Panc1 (cell line): ENCODE measurements around the gene CFAP97. TPM values are rescaled to one million over a fixed set of nuclear protein-coding genes. Genes with fewer than 3 reads are reported as not detected.

Experiments
- ATAC-seq: fragments of 200-7000 bp; cut with Tn5 transposase; 2 replicates; pipeline ENCODE4 v1.9.1; 2020; ENCODE audit warnings: mild to moderate bottlenecking, moderate library complexity
- BruUV-seq: library from RNA; stranded (reverse); fragments of 400-500 nt; replicated peaks from 2 replicates; lab custom pipeline; 2021; lab: Mats Ljungman, UMichigan
- CTCF ChIA-PET: fragments of 300-600 bp; sonication (Branson Sonifier 250); formaldehyde crosslinking; loops from one replicate; lab custom pipeline; 2022; ENCODE audit warnings: antibody characterized with exemption; lab: Charles Lee
- POLR2A ChIA-PET: fragments of 300-600 bp; sonication (Branson Sonifier 250); formaldehyde crosslinking; loops from one replicate; lab custom pipeline; 2022; ENCODE audit warnings: antibody characterized with exemption; lab: Charles Lee
- DNase-seq: peaks from one replicate; pipeline ENCODE4 v3.0.0-alpha.2; 2010; ENCODE audit warnings: low read depth, low spot score
- H3K27ac ChIP-seq: 2 replicates; pipeline ENCODE4 v1.5.1; 2011; ENCODE audit warnings: mild to moderate bottlenecking, low read length, inconsistent platforms
- H3K27me3 ChIP-seq: fragments of 200-500 bp; sonication (Bioruptor generic); 2 replicates; pipeline ENCODE4 v1.6.0; 2014; ENCODE audit warnings: low read length, inconsistent platforms; ENCODE audit not compliant: control insufficient read depth, insufficient read depth
- H3K36me3 ChIP-seq: fragments of 200-500 bp; sonication (Bioruptor generic); 2 replicates; pipeline ENCODE4 v1.5.1; 2014; ENCODE audit warnings: inconsistent platforms, mild to moderate bottlenecking, low read length, moderate library complexity; ENCODE audit not compliant: control insufficient read depth, insufficient read depth
- H3K4me1 ChIP-seq: 2 replicates; pipeline ENCODE4 v1.5.1; 2011; ENCODE audit warnings: inconsistent platforms, mild to moderate bottlenecking, low read length, moderate library complexity; ENCODE audit not compliant: control insufficient read depth, insufficient read depth
- H3K4me3 ChIP-seq, 2 experiments: 2 replicates each; pipeline ENCODE4 v1.5.1; 2011 to 2012; ENCODE audit warnings: low read depth in 2 of 2, low read length in 2 of 2, mild to moderate bottlenecking in 2 of 2, inconsistent platforms in 1 of 2, moderate library complexity in 1 of 2
- H3K9me3 ChIP-seq: fragments of 200-500 bp; sonication (Bioruptor generic); 2 replicates; pipeline ENCODE4 v1.5.1; 2014; ENCODE audit warnings: low read depth, mild to moderate bottlenecking, inconsistent platforms, low read length, moderate library complexity; ENCODE audit not compliant: control insufficient read depth, insufficient read depth
- POLR2AphosphoS5 ChIP-seq: IDR thresholded peaks from 2 replicates; pipeline ENCODE4 v1.6.1; 2012; ENCODE audit warnings: mild to moderate bottlenecking, low read depth, low read length, moderate library complexity
- SIN3A ChIP-seq: IDR thresholded peaks from 2 replicates; pipeline ENCODE4 v1.6.1; 2012; ENCODE audit warnings: low read depth, mild to moderate bottlenecking, low read length, moderate library complexity, borderline replicate concordance; ENCODE audit not compliant: insufficient read depth
- TCF7L2 ChIP-seq: IDR thresholded peaks from 2 replicates; pipeline ENCODE4 v1.6.1; 2011; ENCODE audit warnings: mild to moderate bottlenecking, low read depth, low read length, inconsistent platforms
- in situ Hi-C: cut with HindIII; loops from 2 replicates; pipeline ENCODE4 v1.10.0; 2016; ENCODE audit warnings: low sequenced_read_pairs, low pct_unique_long_range_greater_than_20kb
- intact Hi-C: fragments of 100-400 bp; cut with micrococcal nuclease; formaldehyde crosslinking; loops from one replicate; pipeline ENCODE4 v1.10.0; 2022; ENCODE audit not compliant: unreplicated experiment
- total RNA-seq: library from RNA; stranded (reverse); gene quantifications from one replicate; pipeline ENCODE4 v1.2.1, GENCODE V29; 2021; ENCODE audit not compliant: unreplicated experiment
- TF ChIP-seq, protein P1 (sequence below): fragments of 450-650 bp; IDR thresholded peaks from 2 replicates; pipeline ENCODE4 v1.5.1; 2017; ENCODE audit warnings: mild to moderate bottlenecking
- TF ChIP-seq, protein P2 (sequence below), 2 experiments: IDR thresholded peaks; 2 replicates each; pipeline ENCODE4 v1.6.1; 2011 to 2012; ENCODE audit warnings: low read depth in 2 of 2, control low read depth in 1 of 2, low read length in 1 of 2, mild to moderate bottlenecking in 1 of 2, moderate library complexity in 1 of 2; ENCODE audit not compliant: insufficient read depth in 1 of 2

The CFAP97 gene
- total RNA-seq, 1 experiment from 2014 or later, result 39.0 TPM

DNA sequence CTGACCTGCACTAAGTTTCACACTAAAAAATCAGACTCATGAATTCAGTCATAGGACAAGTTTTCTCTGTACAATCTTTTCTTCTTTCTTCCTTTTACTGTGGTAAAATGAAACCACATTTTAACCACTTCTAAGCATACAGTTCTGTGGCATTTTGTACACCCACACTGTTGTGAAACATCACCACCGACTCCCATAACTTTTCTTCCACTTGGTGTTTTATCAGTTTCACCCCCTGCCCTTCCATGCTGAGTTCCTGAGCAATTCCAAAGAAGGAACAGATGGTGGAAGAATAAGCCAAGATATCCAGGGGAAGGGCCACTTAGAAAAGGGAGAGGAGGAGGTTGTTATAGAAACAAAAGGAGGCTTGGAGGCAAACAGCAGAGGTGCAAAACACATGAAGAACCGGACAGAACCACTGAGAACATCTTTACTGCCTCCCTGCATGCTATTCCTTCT, 38.2 kb downstream of the CFAP97 start:
- no peak overlapping the region for H3K4me3 ChIP-seq
- no peaks in the 10 kb centered on the region for H3K27me3 ChIP-seq
- in situ Hi-C loops, result no loop called here
- H3K27ac ChIP-seq, result no peak overlapping the region
- TF ChIP-seq POLR2AphosphoS5 (no peak), SIN3A (no peak), TCF7L2 (no peak)
- TF ChIP-seq, protein P1, sequence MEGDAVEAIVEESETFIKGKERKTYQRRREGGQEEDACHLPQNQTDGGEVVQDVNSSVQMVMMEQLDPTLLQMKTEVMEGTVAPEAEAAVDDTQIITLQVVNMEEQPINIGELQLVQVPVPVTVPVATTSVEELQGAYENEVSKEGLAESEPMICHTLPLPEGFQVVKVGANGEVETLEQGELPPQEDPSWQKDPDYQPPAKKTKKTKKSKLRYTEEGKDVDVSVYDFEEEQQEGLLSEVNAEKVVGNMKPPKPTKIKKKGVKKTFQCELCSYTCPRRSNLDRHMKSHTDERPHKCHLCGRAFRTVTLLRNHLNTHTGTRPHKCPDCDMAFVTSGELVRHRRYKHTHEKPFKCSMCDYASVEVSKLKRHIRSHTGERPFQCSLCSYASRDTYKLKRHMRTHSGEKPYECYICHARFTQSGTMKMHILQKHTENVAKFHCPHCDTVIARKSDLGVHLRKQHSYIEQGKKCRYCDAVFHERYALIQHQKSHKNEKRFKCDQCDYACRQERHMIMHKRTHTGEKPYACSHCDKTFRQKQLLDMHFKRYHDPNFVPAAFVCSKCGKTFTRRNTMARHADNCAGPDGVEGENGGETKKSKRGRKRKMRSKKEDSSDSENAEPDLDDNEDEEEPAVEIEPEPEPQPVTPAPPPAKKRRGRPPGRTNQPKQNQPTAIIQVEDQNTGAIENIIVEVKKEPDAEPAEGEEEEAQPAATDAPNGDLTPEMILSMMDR, result no peak
- TF ChIP-seq, protein P2, sequence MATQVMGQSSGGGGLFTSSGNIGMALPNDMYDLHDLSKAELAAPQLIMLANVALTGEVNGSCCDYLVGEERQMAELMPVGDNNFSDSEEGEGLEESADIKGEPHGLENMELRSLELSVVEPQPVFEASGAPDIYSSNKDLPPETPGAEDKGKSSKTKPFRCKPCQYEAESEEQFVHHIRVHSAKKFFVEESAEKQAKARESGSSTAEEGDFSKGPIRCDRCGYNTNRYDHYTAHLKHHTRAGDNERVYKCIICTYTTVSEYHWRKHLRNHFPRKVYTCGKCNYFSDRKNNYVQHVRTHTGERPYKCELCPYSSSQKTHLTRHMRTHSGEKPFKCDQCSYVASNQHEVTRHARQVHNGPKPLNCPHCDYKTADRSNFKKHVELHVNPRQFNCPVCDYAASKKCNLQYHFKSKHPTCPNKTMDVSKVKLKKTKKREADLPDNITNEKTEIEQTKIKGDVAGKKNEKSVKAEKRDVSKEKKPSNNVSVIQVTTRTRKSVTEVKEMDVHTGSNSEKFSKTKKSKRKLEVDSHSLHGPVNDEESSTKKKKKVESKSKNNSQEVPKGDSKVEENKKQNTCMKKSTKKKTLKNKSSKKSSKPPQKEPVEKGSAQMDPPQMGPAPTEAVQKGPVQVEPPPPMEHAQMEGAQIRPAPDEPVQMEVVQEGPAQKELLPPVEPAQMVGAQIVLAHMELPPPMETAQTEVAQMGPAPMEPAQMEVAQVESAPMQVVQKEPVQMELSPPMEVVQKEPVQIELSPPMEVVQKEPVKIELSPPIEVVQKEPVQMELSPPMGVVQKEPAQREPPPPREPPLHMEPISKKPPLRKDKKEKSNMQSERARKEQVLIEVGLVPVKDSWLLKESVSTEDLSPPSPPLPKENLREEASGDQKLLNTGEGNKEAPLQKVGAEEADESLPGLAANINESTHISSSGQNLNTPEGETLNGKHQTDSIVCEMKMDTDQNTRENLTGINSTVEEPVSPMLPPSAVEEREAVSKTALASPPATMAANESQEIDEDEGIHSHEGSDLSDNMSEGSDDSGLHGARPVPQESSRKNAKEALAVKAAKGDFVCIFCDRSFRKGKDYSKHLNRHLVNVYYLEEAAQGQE (IDR thresholded peaks at IDR 0.05; ENCODE audit: insufficient read depth in 1 of 2, low read depth in 2 of 2, low read length in 1 of 2), result no peak
- ChIA-PET CTCF (no interaction called here), POLR2A (no interaction called here)
- no peak for ATAC-seq
- no peaks in the 10 kb centered on the region for H3K9me3 ChIP-seq
- H3K36me3 ChIP-seq, result peaks cover 4% of the 10 kb centered on the region
- DNase-seq, result no peak
- H3K4me1 ChIP-seq, result no peaks in the 10 kb centered on the region
- intact Hi-C loops, result no loop called here
- no TSS peak for BruUV-seq

DNA sequence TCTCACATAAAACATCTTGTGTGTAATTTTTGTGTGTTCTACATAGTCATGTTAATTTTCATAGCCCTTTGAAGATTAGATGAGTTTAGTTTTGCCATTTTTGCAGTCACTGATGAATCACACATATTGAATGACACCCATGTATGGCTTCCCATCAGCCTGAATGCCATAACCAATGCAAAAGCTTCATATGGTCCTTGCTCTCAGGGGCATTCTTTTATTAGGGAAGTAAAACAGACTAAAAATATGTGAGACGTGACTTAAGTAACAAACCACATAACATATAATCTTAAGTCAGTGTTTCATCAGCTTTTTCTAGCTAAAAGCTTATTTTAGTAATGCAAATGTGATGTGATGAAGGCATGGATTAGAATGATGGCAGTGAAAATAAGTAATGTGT, 52.5 kb downstream of the CFAP97 start:
- in situ Hi-C loops (no loop called here), intact Hi-C loops (no loop called here)
- TF ChIP-seq SIN3A (no peak), TCF7L2 (no peak), POLR2AphosphoS5 (no peak)
- TF ChIP-seq, protein P2 (IDR thresholded peaks at IDR 0.05; ENCODE audit: insufficient read depth in 1 of 2, low read depth in 2 of 2, low read length in 1 of 2), result no peak
- TF ChIP-seq, protein P1, result no peak
- ChIA-PET POLR2A (no interaction called here), CTCF (no interaction called here)
- DNase-seq (no peak), ATAC-seq (no peak)
- no TSS peak for BruUV-seq
- Histone ChIP-seq H3K9me3 (no peaks in the 10 kb centered on the region), H3K36me3 (no peaks in the 10 kb centered on the region), H3K27me3 (no peaks in the 10 kb centered on the region), H3K4me1 (no peaks in the 10 kb centered on the region), H3K27ac (no peak overlapping the region), H3K4me3 (no peak overlapping the region)
